A673 (cell line): ENCODE measurements around the gene AKAP5. TPM values are rescaled to one million over a fixed set of nuclear protein-coding genes. Genes with fewer than 3 reads are reported as not detected.
A peak's percentile ranks its signal among the peaks of the same experiment; 100 is the strongest.

ENCODE experiments used
- BruUV-seq: library from RNA; stranded (reverse); fragments of 400-500 nt; replicated peaks from 2 replicates; lab custom pipeline; 2021; lab: Mats Ljungman, UMichigan
- CTCF ChIA-PET: fragments of 300-600 bp; sonication (Branson Sonifier 250); formaldehyde crosslinking; loops from one replicate; lab custom pipeline; 2022; ENCODE audit warnings: antibody characterized with exemption; lab: Charles Lee
- POLR2A ChIA-PET: fragments of 300-600 bp; sonication (Branson Sonifier 250); formaldehyde crosslinking; loops from one replicate; lab custom pipeline; 2022; ENCODE audit warnings: antibody characterized with exemption; ENCODE audit not compliant: low non-redundant PET; lab: Charles Lee
- DNase-seq: peaks from one replicate; pipeline ENCODE4 v3.0.0-alpha.2; 2015; ENCODE audit warnings: low spot score
- H3K27ac ChIP-seq: fragments of 200-600 bp; sonication (generic); 2 replicates; pipeline ENCODE4 v1.5.1; 2016; ENCODE audit warnings: mixed run types, low read depth, mild to moderate bottlenecking, mixed read lengths, antibody characterized with exemption, low read length; ENCODE audit not compliant: poor library complexity, severe bottlenecking
- H3K27me3 ChIP-seq: fragments of 200-600 bp; sonication (generic); replicated peaks from 2 replicates; pipeline ENCODE4 v1.6.1; 2017; ENCODE audit warnings: mixed run types, low read depth, mild to moderate bottlenecking, mixed read lengths, antibody characterized with exemption, low read length; ENCODE audit not compliant: insufficient read depth, poor library complexity
- H3K36me3 ChIP-seq: fragments of 200-600 bp; sonication (generic); 2 replicates; pipeline ENCODE4 v1.6.1; 2016; ENCODE audit warnings: mixed run types, mild to moderate bottlenecking, mixed read lengths, antibody characterized with exemption, low read length; ENCODE audit not compliant: insufficient read depth, poor library complexity, severe bottlenecking
- H3K4me1 ChIP-seq: fragments of 200-600 bp; sonication (generic); 2 replicates; pipeline ENCODE4 v1.6.1; 2017; ENCODE audit warnings: mixed run types, mild to moderate bottlenecking, mixed read lengths, antibody characterized with exemption, low read length; ENCODE audit not compliant: insufficient read depth, poor library complexity, severe bottlenecking
- H3K4me3 ChIP-seq: fragments of 200-600 bp; sonication (generic); 2 replicates; pipeline ENCODE4 v1.5.1; 2016; ENCODE audit warnings: low read depth, mixed run types, mild to moderate bottlenecking, mixed read lengths, low read length; ENCODE audit not compliant: poor library complexity, severe bottlenecking
- H3K9me3 ChIP-seq: fragments of 200-600 bp; sonication (generic); 2 replicates; pipeline ENCODE4 v1.6.1; 2016; ENCODE audit warnings: mixed run types, low read depth, mild to moderate bottlenecking, mixed read lengths, antibody characterized with exemption, low read length; ENCODE audit not compliant: poor library complexity, severe bottlenecking
- EZH2 ChIP-seq: fragments of 200-600 bp; sonication (generic); IDR thresholded peaks from 2 replicates; pipeline ENCODE4 v1.6.1; 2017; ENCODE audit warnings: borderline replicate concordance, low read depth, mild to moderate bottlenecking, mixed read lengths, antibody characterized with exemption, low read length; ENCODE audit not compliant: poor library complexity, severe bottlenecking
- intact Hi-C: fragments of 100-400 bp; cut with micrococcal nuclease; formaldehyde crosslinking; loops from one replicate; pipeline ENCODE4 v1.10.0; 2022; ENCODE audit not compliant: unreplicated experiment
- total RNA-seq: library from RNA; stranded (reverse); gene quantifications from 2 replicates; pipeline ENCODE4 v1.2.3, GENCODE V29; 2021
- TF ChIP-seq, protein P1 (sequence below): fragments of 300-800, 200-600 bp; sonication (generic); conservative IDR thresholded peaks from 2 replicates; pipeline ENCODE4 v1.5.1; 2017; ENCODE audit warnings: low read depth, mild to moderate bottlenecking, antibody characterized with exemption, low read length, moderate library complexity, mixed read lengths

Gene AKAP5
- total RNA-seq, 1 experiment from 2014 or later: 2.6 TPM

DNA sequence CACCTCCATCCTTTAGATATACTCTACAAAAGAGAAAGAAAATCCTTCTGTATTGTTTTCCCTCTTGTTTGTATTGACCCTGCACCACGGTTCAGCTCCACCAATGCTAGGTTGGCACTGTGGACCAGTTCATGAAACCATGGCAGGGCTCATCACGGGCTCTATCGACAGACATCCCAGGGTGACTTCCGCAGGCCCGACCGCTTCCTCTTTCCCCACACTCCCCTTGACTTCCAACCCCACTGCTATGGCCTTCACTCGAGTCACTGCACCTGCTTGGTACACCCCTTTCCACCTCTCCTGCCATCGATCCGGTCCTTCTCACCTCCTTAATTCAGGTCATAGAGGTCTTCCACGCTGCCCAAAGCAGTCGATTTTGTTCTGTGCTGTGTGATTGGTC is 21.2 kb upstream of the AKAP5 start:
- H3K27ac ChIP-seq: peak overlapping the region; percentile 79

DNA sequence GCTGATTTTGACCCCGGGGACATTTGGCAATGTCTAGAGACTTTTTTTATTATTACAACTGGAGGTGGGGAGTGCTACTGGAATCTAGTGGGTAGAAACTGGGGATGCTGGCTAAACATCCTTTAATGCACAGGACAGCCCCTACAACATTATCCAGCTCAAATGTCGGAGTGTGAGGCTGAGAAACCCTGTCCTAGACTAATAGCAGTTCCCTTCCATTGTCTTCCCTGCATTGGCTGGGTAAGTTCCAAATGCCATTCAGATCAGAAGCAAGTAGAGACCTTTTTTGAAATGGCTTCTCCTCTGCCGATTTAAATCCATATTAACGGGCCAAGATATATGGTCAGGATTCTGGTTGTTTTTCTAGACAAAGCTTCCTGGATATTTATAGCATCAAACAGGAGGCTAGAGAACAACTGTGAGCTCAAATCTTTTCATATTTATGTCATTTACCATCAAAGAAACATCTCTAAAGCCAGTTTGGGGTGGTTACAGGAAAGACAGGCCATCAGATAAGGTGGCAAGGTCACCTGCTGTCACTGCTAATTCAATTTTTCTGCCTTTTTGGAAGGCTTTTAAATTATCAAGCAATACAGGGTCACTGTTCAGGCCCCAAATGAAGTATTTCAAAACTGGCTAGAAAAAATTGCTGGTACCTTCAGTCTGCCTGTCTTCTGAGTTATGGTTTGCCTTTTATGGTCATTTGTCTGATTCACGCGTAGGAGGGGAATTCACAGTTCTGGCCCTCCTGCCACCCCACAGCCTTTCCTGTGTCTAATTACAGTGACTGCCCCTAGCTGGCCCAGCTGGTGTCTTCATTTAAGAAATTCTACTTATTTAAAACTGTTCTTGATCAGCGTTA is 20.1 kb upstream of the AKAP5 start:
- ChIA-PET CTCF (interaction anchor here (0.6 kb wide), 1 partner anchor 10 kb away, joined by 4 read pairs; no protein-coding TSS in a partner anchor), POLR2A (no interaction called here)
- H3K36me3 ChIP-seq: peaks cover 67% of the 10 kb centered on the region
- H3K27me3 ChIP-seq: no peaks in the 10 kb centered on the region
- no TSS peak for BruUV-seq
- peaks cover 14% of the 10 kb centered on the region for H3K4me1 ChIP-seq
- no peaks in the 10 kb centered on the region for H3K9me3 ChIP-seq
- intact Hi-C loops: no loop called here
- peak; percentile 78 for DNase-seq
- no peak for TF ChIP-seq EZH2
- TF ChIP-seq, protein P1, sequence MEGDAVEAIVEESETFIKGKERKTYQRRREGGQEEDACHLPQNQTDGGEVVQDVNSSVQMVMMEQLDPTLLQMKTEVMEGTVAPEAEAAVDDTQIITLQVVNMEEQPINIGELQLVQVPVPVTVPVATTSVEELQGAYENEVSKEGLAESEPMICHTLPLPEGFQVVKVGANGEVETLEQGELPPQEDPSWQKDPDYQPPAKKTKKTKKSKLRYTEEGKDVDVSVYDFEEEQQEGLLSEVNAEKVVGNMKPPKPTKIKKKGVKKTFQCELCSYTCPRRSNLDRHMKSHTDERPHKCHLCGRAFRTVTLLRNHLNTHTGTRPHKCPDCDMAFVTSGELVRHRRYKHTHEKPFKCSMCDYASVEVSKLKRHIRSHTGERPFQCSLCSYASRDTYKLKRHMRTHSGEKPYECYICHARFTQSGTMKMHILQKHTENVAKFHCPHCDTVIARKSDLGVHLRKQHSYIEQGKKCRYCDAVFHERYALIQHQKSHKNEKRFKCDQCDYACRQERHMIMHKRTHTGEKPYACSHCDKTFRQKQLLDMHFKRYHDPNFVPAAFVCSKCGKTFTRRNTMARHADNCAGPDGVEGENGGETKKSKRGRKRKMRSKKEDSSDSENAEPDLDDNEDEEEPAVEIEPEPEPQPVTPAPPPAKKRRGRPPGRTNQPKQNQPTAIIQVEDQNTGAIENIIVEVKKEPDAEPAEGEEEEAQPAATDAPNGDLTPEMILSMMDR: no peak
- no peak overlapping the region for H3K4me3 ChIP-seq
- peak overlapping the region; percentile 79 for H3K27ac ChIP-seq

More for the DNA sequence above, 21.2 kb upstream of the AKAP5 start:
- ChIA-PET POLR2A (interaction anchor here (0.6 kb wide), 1 partner anchor 203 kb away, joined by 3 read pairs; no protein-coding TSS in a partner anchor), CTCF (no interaction called here)
- no peak for DNase-seq
- intact Hi-C loops: no loop called here
- H3K36me3 ChIP-seq: peaks cover 68% of the 10 kb centered on the region
- peaks cover 14% of the 10 kb centered on the region for H3K4me1 ChIP-seq
- H3K9me3 ChIP-seq: no peaks in the 10 kb centered on the region
- no peak for TF ChIP-seq EZH2
- TF ChIP-seq, protein P1: no peak
- BruUV-seq: no TSS peak
- no peaks in the 10 kb centered on the region for H3K27me3 ChIP-seq
- no peak overlapping the region for H3K4me3 ChIP-seq

DNA sequence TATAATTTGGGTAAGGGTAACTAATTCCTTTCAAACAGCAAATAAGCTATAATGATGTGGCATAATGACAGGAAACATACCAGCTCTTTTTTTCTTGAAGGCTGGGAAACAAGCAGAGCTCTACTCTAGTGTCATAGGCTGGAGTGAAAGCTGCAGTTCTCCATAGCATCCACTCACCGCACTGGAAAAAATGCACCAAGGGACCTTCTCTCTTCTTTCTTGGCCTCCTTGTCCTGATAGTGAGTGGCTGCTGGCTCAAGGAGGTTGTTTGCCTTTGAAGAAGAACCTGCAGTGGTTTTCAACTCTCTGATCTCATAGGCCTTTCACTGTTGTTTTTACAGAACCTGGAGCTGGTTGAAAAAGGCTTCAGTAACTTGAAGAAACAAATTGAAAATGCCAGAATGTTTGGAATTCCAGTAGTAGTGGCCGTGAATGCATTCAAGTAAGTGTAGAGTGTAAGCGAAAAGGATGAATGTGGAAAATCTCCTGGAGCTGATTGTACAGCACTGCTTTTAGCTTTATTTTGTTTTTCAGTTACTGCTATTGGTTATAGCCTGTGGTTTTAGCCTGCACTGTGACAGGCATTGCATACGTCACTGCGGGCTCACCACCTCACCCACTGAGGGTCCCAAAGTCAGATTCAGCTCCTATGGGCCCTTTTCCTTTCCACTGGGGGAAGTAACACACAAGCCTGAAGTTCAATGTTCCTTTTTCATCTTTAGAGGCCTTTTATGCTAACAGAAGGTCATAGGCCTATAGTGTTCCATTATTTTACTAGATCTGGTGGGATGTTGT is 17.2 kb upstream of the AKAP5 start:
- H3K27me3 ChIP-seq: no peaks in the 10 kb centered on the region
- H3K9me3 ChIP-seq: no peaks in the 10 kb centered on the region
- TF ChIP-seq, protein P1: no peak
- TF ChIP-seq EZH2: no peak
- intact Hi-C loops: no loop called here
- H3K27ac ChIP-seq: no peak overlapping the region
- peaks cover 66% of the 10 kb centered on the region for H3K36me3 ChIP-seq
- DNase-seq: no peak
- POLR2A ChIA-PET: no interaction called here
- H3K4me3 ChIP-seq: no peak overlapping the region
- peaks cover 14% of the 10 kb centered on the region for H3K4me1 ChIP-seq
- CTCF ChIA-PET: no interaction called here
- no TSS peak for BruUV-seq
